ENCODE results near the gene VAMP2. TPM values are rescaled to one million over a fixed set of nuclear protein-coding genes. Genes with fewer than 3 reads are reported as not detected.

The VAMP2 gene
- total and polyA plus RNA-seq, 5 donors: 50.2 to 74.9 (median 69.9) TPM

GRCh38 chr17:8161289-8162232 is 1.2 kb downstream of the VAMP2 start:
- peak overlapping the region; percentile 97 for H3K27ac ChIP-seq (ENCODE audit: low read length)
- intact Hi-C loops (cut with DNase I): no loop called here
- no peak for ATAC-seq
- no peaks in the 10 kb centered on the region for H3K27me3 ChIP-seq (ENCODE audit: control insufficient read depth, insufficient read depth)
- H3K9me3 ChIP-seq (ENCODE audit: control insufficient read depth, low read length): no peaks in the 10 kb centered on the region
- WGBS: 45% methylated on average over 19 of the region's 19 CpGs
- peaks cover 22% of the 10 kb centered on the region for H3K4me1 ChIP-seq (ENCODE audit: control insufficient read depth, insufficient read depth, low read length)
- DNase-seq: peak in 2 of 3 donors; percentile 64 to 68
- H3K4me3 ChIP-seq (ENCODE audit: low read length): peak overlapping the region; percentile 92

GRCh38 chr17:8160741-8161221 is 2.0 kb downstream of the VAMP2 start:
- Histone ChIP-seq H3K27ac (ENCODE audit: low read length) (peak overlapping the region; percentile 57), H3K9me3 (ENCODE audit: control insufficient read depth, low read length) (no peaks in the 10 kb centered on the region), H3K4me1 (ENCODE audit: control insufficient read depth, insufficient read depth, low read length) (peaks cover 22% of the 10 kb centered on the region), H3K4me3 (ENCODE audit: low read length) (no peak overlapping the region), H3K27me3 (ENCODE audit: control insufficient read depth, insufficient read depth) (no peaks in the 10 kb centered on the region)
- 42% methylated on average over 5 of the region's 5 CpGs for WGBS
- intact Hi-C loops (cut with DNase I): no loop called here
- no peak for ATAC-seq
- peak in 1 of 3 donors; percentile 42 for DNase-seq

- H3K27ac ChIP-seq (ENCODE audit: low read length): no peak overlapping the region
- ATAC-seq: no peak
- no peaks in the 10 kb centered on the region for H3K27me3 ChIP-seq (ENCODE audit: control insufficient read depth, insufficient read depth)
- 59% methylated on average over 4 of the region's 4 CpGs for WGBS
- no peak for DNase-seq
- no peaks in the 10 kb centered on the region for H3K9me3 ChIP-seq (ENCODE audit: control insufficient read depth, low read length)
- intact Hi-C loops (cut with DNase I): no loop called here
- H3K4me1 ChIP-seq (ENCODE audit: control insufficient read depth, insufficient read depth, low read length): peaks cover 22% of the 10 kb centered on the region
- H3K4me3 ChIP-seq (ENCODE audit: low read length): no peak overlapping the region
Observed at GRCh38 chr17:8160224-8160577, 2.5 kb downstream of the VAMP2 start.

GRCh38 chr17:8159459-8160223 is 3.1 kb downstream of the VAMP2 start:
- ATAC-seq: no peak
- Histone ChIP-seq H3K4me3 (ENCODE audit: low read length) (no peak overlapping the region), H3K4me1 (ENCODE audit: control insufficient read depth, insufficient read depth, low read length) (peaks cover 18% of the 10 kb centered on the region), H3K27ac (ENCODE audit: low read length) (no peak overlapping the region), H3K9me3 (ENCODE audit: control insufficient read depth, low read length) (no peaks in the 10 kb centered on the region), H3K27me3 (ENCODE audit: control insufficient read depth, insufficient read depth) (no peaks in the 10 kb centered on the region)
- peak in 1 of 3 donors; percentile 39 for DNase-seq
- 73% methylated on average over 4 of the region's 4 CpGs for WGBS
- intact Hi-C loops (cut with DNase I): no loop called here

- Histone ChIP-seq H3K4me3 (ENCODE audit: low read length) (no peak overlapping the region), H3K27ac (ENCODE audit: low read length) (no peak overlapping the region), H3K9me3 (ENCODE audit: control insufficient read depth, low read length) (no peaks in the 10 kb centered on the region), H3K27me3 (ENCODE audit: control insufficient read depth, insufficient read depth) (no peaks in the 10 kb centered on the region), H3K4me1 (ENCODE audit: control insufficient read depth, insufficient read depth, low read length) (peaks cover 12% of the 10 kb centered on the region)
- 61% methylated on average over 3 of the region's 3 CpGs for WGBS
- ATAC-seq (no peak), DNase-seq (peak in 1 of 3 donors; percentile 7)
- intact Hi-C loops (cut with DNase I): no loop called here
Observed at GRCh38 chr17:8159032-8159400, 3.7 kb downstream of the VAMP2 start.

- DNase-seq (peak; percentile 89 to 97 (median 95)), ATAC-seq (peak in 1 of 2 donors; percentile 3)
- intact Hi-C loops (cut with DNase I): no loop called here
- Histone ChIP-seq H3K27ac (ENCODE audit: low read length) (peak overlapping the region; percentile 97), H3K27me3 (ENCODE audit: control insufficient read depth, insufficient read depth) (no peaks in the 10 kb centered on the region), H3K4me3 (ENCODE audit: low read length) (no peak overlapping the region), H3K4me1 (ENCODE audit: control insufficient read depth, insufficient read depth, low read length) (peaks cover 8% of the 10 kb centered on the region), H3K9me3 (ENCODE audit: control insufficient read depth, low read length) (no peaks in the 10 kb centered on the region)
- WGBS: 42% methylated on average over 20 of the region's 20 CpGs
Observed at GRCh38 chr17:8158267-8159031, 4.3 kb downstream of the VAMP2 start.

- ATAC-seq (peak; percentile 71 to 75), DNase-seq (peak; percentile 100)
- Histone ChIP-seq H3K4me1 (ENCODE audit: control insufficient read depth, insufficient read depth, low read length) (peaks cover 13% of the 10 kb centered on the region), H3K4me3 (ENCODE audit: low read length) (peak overlapping the region; percentile 96), H3K27ac (ENCODE audit: low read length) (peak overlapping the region; percentile 100), H3K9me3 (ENCODE audit: control insufficient read depth, low read length) (no peaks in the 10 kb centered on the region), H3K27me3 (ENCODE audit: control insufficient read depth, insufficient read depth) (no peaks in the 10 kb centered on the region)
- WGBS: under 1% methylated on average over 59 of the region's 59 CpGs
- intact Hi-C loops (cut with DNase I): no loop called here
Observed at GRCh38 chr17:8156246-8156992, 6.3 kb downstream of the VAMP2 start.

- WGBS: under 1% methylated on average over 11 of the region's 11 CpGs
- DNase-seq (peak in 2 of 3 donors; percentile 75 to 78), ATAC-seq (no peak)
- H3K9me3 ChIP-seq (ENCODE audit: control insufficient read depth, low read length): no peaks in the 10 kb centered on the region
- no peaks in the 10 kb centered on the region for H3K27me3 ChIP-seq (ENCODE audit: control insufficient read depth, insufficient read depth)
- H3K4me3 ChIP-seq (ENCODE audit: low read length): peak overlapping the region; percentile 96
- intact Hi-C loops (cut with DNase I): no loop called here
- peak overlapping the region; percentile 100 for H3K27ac ChIP-seq (ENCODE audit: low read length)
- peaks cover 11% of the 10 kb centered on the region for H3K4me1 ChIP-seq (ENCODE audit: control insufficient read depth, insufficient read depth, low read length)
Observed at GRCh38 chr17:8155996-8156245, 6.8 kb downstream of the VAMP2 start.

GRCh38 chr17:8155231-8155995 is 7.3 kb downstream of the VAMP2 start:
- peak overlapping the region; percentile 96 for H3K4me3 ChIP-seq (ENCODE audit: low read length)
- peak overlapping the region; percentile 100 for H3K27ac ChIP-seq (ENCODE audit: low read length)
- WGBS: 7% methylated on average over 14 of the region's 14 CpGs
- no peaks in the 10 kb centered on the region for H3K27me3 ChIP-seq (ENCODE audit: control insufficient read depth, insufficient read depth)
- intact Hi-C loops (cut with DNase I): no loop called here
- ATAC-seq (no peak), DNase-seq (peak in 1 of 3 donors; percentile 30)
- H3K4me1 ChIP-seq (ENCODE audit: control insufficient read depth, insufficient read depth, low read length): peaks cover 14% of the 10 kb centered on the region
- no peaks in the 10 kb centered on the region for H3K9me3 ChIP-seq (ENCODE audit: control insufficient read depth, low read length)

Measured in right cardiac atrium (tissue), 5 donors.